GM23338 (cell line): ENCODE results near the gene ATXN7. TPM values are rescaled to one million over a fixed set of nuclear protein-coding genes. Genes with fewer than 3 reads are reported as not detected.

Experiments used
- ATAC-seq: fragments of 200-7000 bp; cut with Tn5 transposase; 3 replicates; pipeline ENCODE4 v1.9.1; 2020
- DNase-seq: peaks from one replicate; pipeline ENCODE4 v3.0.0-alpha.2; 2015; ENCODE audit warnings: low spot score
- H2AFZ ChIP-seq: fragments of 200-600 bp; sonication (generic); 2 replicates; pipeline ENCODE4 v1.8.0; 2016; ENCODE audit warnings: antibody characterized with exemption, mild to moderate bottlenecking, moderate library complexity
- H3F3A ChIP-seq: fragments of 200-600 bp; sonication (generic); replicated peaks from 2 replicates; pipeline ENCODE4 v1.8.0; 2017; ENCODE audit warnings: antibody characterized with exemption, mixed run types, low read depth
- H3K27ac ChIP-seq: fragments of 200-600 bp; sonication (generic); 2 replicates; pipeline ENCODE4 v1.6.1; 2016; ENCODE audit warnings: low read depth
- H3K27me3 ChIP-seq: fragments of 200-600 bp; sonication (generic); 2 replicates; pipeline ENCODE4 v1.8.0; 2016; ENCODE audit warnings: mild to moderate bottlenecking, mixed run types, moderate library complexity; ENCODE audit not compliant: insufficient read depth
- H3K36me3 ChIP-seq: fragments of 200-600 bp; sonication (generic); 2 replicates; pipeline ENCODE4 v1.8.0; 2016; ENCODE audit warnings: mild to moderate bottlenecking; ENCODE audit not compliant: insufficient read depth
- H3K4me1 ChIP-seq: fragments of 200-600 bp; sonication (generic); 2 replicates; pipeline ENCODE4 v1.8.0; 2016; ENCODE audit warnings: mild to moderate bottlenecking, moderate library complexity; ENCODE audit not compliant: insufficient read depth
- H3K4me2 ChIP-seq: fragments of 200-600 bp; sonication (generic); 2 replicates; pipeline ENCODE4 v1.7.1; 2017; ENCODE audit warnings: mixed run types
- H3K4me3 ChIP-seq: fragments of 200-600 bp; sonication (generic); 2 replicates; pipeline ENCODE4 v1.6.1; 2016; ENCODE audit warnings: mixed run types
- H3K79me2 ChIP-seq: fragments of 200-600 bp; sonication (generic); replicated peaks from 2 replicates; pipeline ENCODE4 v1.8.0; 2017; ENCODE audit warnings: mild to moderate bottlenecking; ENCODE audit not compliant: insufficient read depth
- H3K9me2 ChIP-seq: fragments of 200-600 bp; sonication (generic); 2 replicates; pipeline ENCODE4 v1.8.0; 2017; ENCODE audit not compliant: insufficient read depth
- H4K20me1 ChIP-seq: fragments of 200-600 bp; sonication (generic); replicated peaks from 2 replicates; pipeline ENCODE4 v1.8.0; 2017; ENCODE audit warnings: mild to moderate bottlenecking; ENCODE audit not compliant: insufficient read depth
- H3K27ac Mint-ChIP-seq: 2 replicates; pipeline ENCODE4 v1.8.0; 2020; ENCODE audit warnings: inconsistent platforms, mild to moderate bottlenecking, moderate library complexity, mixed read lengths
- H3K27me3 Mint-ChIP-seq: 3 replicates; pipeline ENCODE4 v1.8.0; 2022; ENCODE audit warnings: low read depth, mild to moderate bottlenecking, moderate library complexity, mixed read lengths, inconsistent platforms; ENCODE audit not compliant: insufficient read depth, poor library complexity
- H3K36me3 Mint-ChIP-seq: 3 replicates; pipeline ENCODE4 v1.8.0; 2021; ENCODE audit warnings: low read depth, mild to moderate bottlenecking, inconsistent platforms, moderate library complexity, mixed read lengths
- H3K4me1 Mint-ChIP-seq: 3 replicates; pipeline ENCODE4 v1.8.0; 2020; ENCODE audit warnings: mild to moderate bottlenecking, inconsistent platforms, mixed read lengths
- H3K4me3 Mint-ChIP-seq: 3 replicates; pipeline ENCODE4 v1.8.0; 2021; ENCODE audit warnings: moderate library complexity, mild to moderate bottlenecking, inconsistent platforms, mixed read lengths
- H3K9me3 Mint-ChIP-seq: 3 replicates; pipeline ENCODE4 v1.8.0; 2020; ENCODE audit warnings: moderate library complexity, mild to moderate bottlenecking, inconsistent platforms, mixed read lengths
- CREB1 ChIP-seq: fragments of 250-450 bp; sonication (Bioruptor Pico); IDR thresholded peaks from 2 replicates; pipeline ENCODE4 v1.5.0; 2020; ENCODE audit warnings: low read depth, mild to moderate bottlenecking, moderate library complexity
- CTCF ChIP-seq, 2 experiments: fragments of 200-600 bp in 1 of 2; sonication (generic) in 1 of 2; conservative IDR thresholded peaks; 2 replicates each; pipeline versions ENCODE4 v1.5.1 to v1.6.1; 2016 to 2017; ENCODE audit warnings: antibody characterized with exemption in 2 of 2, low read depth in 2 of 2, mild to moderate bottlenecking in 2 of 2, moderate library complexity in 1 of 2
- ETS1 ChIP-seq: IDR thresholded peaks from 2 replicates; pipeline ENCODE4 v1.6.1; 2016; ENCODE audit warnings: antibody characterized with exemption
- EZH2 ChIP-seq: fragments of 200-600 bp; sonication (generic); IDR thresholded peaks from one replicate; pipeline ENCODE4 v1.8.0; 2017; ENCODE audit warnings: antibody characterized with exemption, mild to moderate bottlenecking, low read depth; ENCODE audit not compliant: unreplicated experiment
- EZH2phosphoT487 ChIP-seq: fragments of 200-600 bp; sonication (generic); IDR thresholded peaks from one replicate; pipeline ENCODE4 v1.8.1; 2018; ENCODE audit warnings: antibody characterized with exemption; ENCODE audit not compliant: unreplicated experiment
- JUNB ChIP-seq: IDR thresholded peaks from one replicate; pipeline ENCODE4 v1.6.1; 2016; ENCODE audit warnings: antibody characterized with exemption; ENCODE audit not compliant: unreplicated experiment
- NANOG ChIP-seq: IDR thresholded peaks from 2 replicates; pipeline ENCODE4 v1.6.1; 2016; ENCODE audit warnings: antibody characterized with exemption, borderline replicate concordance
- POLR2AphosphoS5 ChIP-seq: IDR thresholded peaks from 2 replicates; pipeline ENCODE4 v1.6.1; 2016; ENCODE audit warnings: antibody characterized with exemption, low read depth
- REST ChIP-seq: IDR thresholded peaks from one replicate; pipeline ENCODE4 v1.6.1; 2018; ENCODE audit warnings: antibody characterized with exemption; ENCODE audit not compliant: unreplicated experiment
- STAT1 ChIP-seq: IDR thresholded peaks from one replicate; pipeline ENCODE4 v1.6.1; 2016; ENCODE audit warnings: antibody characterized with exemption; ENCODE audit not compliant: unreplicated experiment
- ZNF114 ChIP-seq: fragments of 250-450 bp; sonication (Bioruptor Pico); IDR thresholded peaks from 2 replicates; pipeline ENCODE4 v1.5.0; 2020; ENCODE audit warnings: mild to moderate bottlenecking, moderate library complexity
- ZNF331 ChIP-seq: fragments of 250-450 bp; sonication (Bioruptor Pico); IDR thresholded peaks from 2 replicates; pipeline ENCODE4 v1.5.0; 2020; ENCODE audit warnings: low read depth, mild to moderate bottlenecking, moderate library complexity
- polyA plus RNA-seq: library from polyadenylated mRNA; unstranded; fragments of >200 nt; fragmentation: Nextera tagmentation; extraction: Ambion mirVana; gene quantifications from 2 replicates; pipeline ENCODE4 v1.2.1, GENCODE V29; 2016
- total RNA-seq: library from RNA; depleted of rRNA; stranded (reverse); fragments of >200 nt; shearing (Covaris generic); gene quantifications from 2 replicates; pipeline ENCODE4 v1.2.3, GENCODE V29; 2014

Gene ATXN7
- total and polyA plus RNA-seq, 2 experiments from 2014 or later = 4.0 to 17.2 TPM

GRCh38 chr3:63988943-63989342 lies 125.3 kb downstream of the ATXN7 start:
- H3K4me3 Mint-ChIP-seq = no peak overlapping the region
- no peaks in the 10 kb centered on the region for H3K27me3 Mint-ChIP-seq

GRCh38 chr3:63990204-63990603 lies 126.5 kb downstream of the ATXN7 start:
- Histone ChIP-seq H3K4me2 (no peak overlapping the region), H3K4me3 (no peak overlapping the region), H3K9me2 (no peaks in the 10 kb centered on the region), H3F3A (no peaks in the 10 kb centered on the region), H2AFZ (no peak overlapping the region), H3K27me3 (no peaks in the 10 kb centered on the region), H3K4me1 (peaks cover 5% of the 10 kb centered on the region; the same call in 1 of the 2 replicates), H3K79me2 (no peaks in the 10 kb centered on the region), H3K36me3 (peaks cover 4% of the 10 kb centered on the region; the same call in 1 of the 2 replicates), H3K27ac (no peak overlapping the region), H4K20me1 (peaks cover 9% of the 10 kb centered on the region; the same call in 1 of the 2 replicates)
- DNase-seq (no peak), ATAC-seq (no peak)
- no peaks in the 10 kb centered on the region for H3K9me3 Mint-ChIP-seq
- no peak overlapping the region for H3K4me3 Mint-ChIP-seq
- no peaks in the 10 kb centered on the region for H3K27me3 Mint-ChIP-seq
- H3K36me3 Mint-ChIP-seq = peaks cover 36% of the 10 kb centered on the region
- H3K27ac Mint-ChIP-seq = no peak overlapping the region
- peaks cover 20% of the 10 kb centered on the region; the same call in 2 of the 3 replicates for H3K4me1 Mint-ChIP-seq
- TF ChIP-seq EZH2phosphoT487 = no peak
- no peak for TF ChIP-seq NANOG
- TF ChIP-seq POLR2AphosphoS5 = no peak
- TF ChIP-seq STAT1 = no peak
- no peak for TF ChIP-seq CTCF (conservative IDR thresholded peaks at IDR 0.05; ENCODE audit: low read depth in 2 of 2)
- TF ChIP-seq JUNB = no peak
- no peak for TF ChIP-seq ZNF331 (CRISPR knock-in tag)
- TF ChIP-seq CREB1 = no peak
- no peak for TF ChIP-seq REST
- TF ChIP-seq EZH2 = no peak
- TF ChIP-seq ZNF114 (CRISPR knock-in tag) = no peak
- no peak for TF ChIP-seq ETS1

More at GRCh38 chr3:63988943-63989342, 125.3 kb downstream of the ATXN7 start:
- DNase-seq (no peak), ATAC-seq (no peak)
- H3K36me3 Mint-ChIP-seq = peaks cover 29% of the 10 kb centered on the region
- Histone ChIP-seq H3F3A (no peaks in the 10 kb centered on the region), H3K27me3 (no peaks in the 10 kb centered on the region), H3K79me2 (no peaks in the 10 kb centered on the region), H3K4me3 (no peak overlapping the region), H3K4me2 (no peak overlapping the region), H4K20me1 (peaks cover 9% of the 10 kb centered on the region; the same call in 1 of the 2 replicates), H2AFZ (no peak overlapping the region), H3K36me3 (peaks cover 4% of the 10 kb centered on the region; the same call in 1 of the 2 replicates), H3K4me1 (peaks cover 5% of the 10 kb centered on the region; the same call in 1 of the 2 replicates), H3K9me2 (no peaks in the 10 kb centered on the region), H3K27ac (no peak overlapping the region)
- H3K27ac Mint-ChIP-seq = no peak overlapping the region
- no peaks in the 10 kb centered on the region for H3K9me3 Mint-ChIP-seq
- peaks cover 20% of the 10 kb centered on the region; the same call in 2 of the 3 replicates for H3K4me1 Mint-ChIP-seq
- no peak for TF ChIP-seq CREB1
- no peak for TF ChIP-seq ZNF331 (CRISPR knock-in tag)
